Left colon (tissue), 2 donors: ENCODE data around the gene RAB3IL1. TPM values are rescaled to one million over a fixed set of nuclear protein-coding genes. Genes with fewer than 3 reads are reported as not detected.

ENCODE experiments used
- microRNA-seq, 2 donors: library from miRNA; unstranded; fragments of <30 nt; microRNA quantifications; one replicate each; pipeline versions ENCODE4 v1.1.0 to v1.2.0, GENCODE V29; 2020
- total RNA-seq, 2 donors: library from RNA; stranded (reverse); fragmentation: NEBNext Ultra II Directional; extraction: Animal tissue kit (Norgen Biotek cat#: 25700); gene quantifications; one replicate each; pipeline ENCODE4 v1.2.1, GENCODE V29; 2021
- donor health status: DM: no; HTN: no; CAD: no.
- donor health status: DM: yes; HTN: yes; CAD: no.

RAB3IL1 gene
- total RNA-seq, 2 donors from 2014 or later, result 3.1 to 7.0 TPM

Small RNA genes lying within 50 kb of the gene (microRNA-seq; reads per million reads assigned to microRNA genes)
- 0 to 2.7 reads per million in 2 donors for gene MIR6746

Other genes starting within 250 kb of the RAB3IL1 start
- gene DAGLA, start 237.2 kb downstream of the RAB3IL1 start, total RNA-seq, result 10 to 100 TPM; 10.7 to 12.2 TPM
- 10 to 100 TPM in 1 of 2 donors, 1 to 10 TPM in 1; 4.6 to 15.6 TPM for gene MYRF, start 164.9 kb downstream of the RAB3IL1 start, total RNA-seq
- 10 to 100 TPM; 87.3 to 91.8 TPM for gene TMEM258, start 125.0 kb downstream of the RAB3IL1 start, total RNA-seq
- 10 to 100 TPM in 1 of 2 donors, 1 to 10 TPM in 1; 7.7 to 13.3 TPM for gene FEN1, start 124.7 kb downstream of the RAB3IL1 start, total RNA-seq
- gene FADS1, start 100.6 kb downstream of the RAB3IL1 start, total RNA-seq, result 1 to 10 TPM; 3.2 to 5.1 TPM
- gene FADS2, start 89.3 kb downstream of the RAB3IL1 start, total RNA-seq, result 1 to 10 TPM; 3.1 to 5.6 TPM
- 10 to 100 TPM in 1 of 2 donors, 1 to 10 TPM in 1; 6.9 to 18.7 TPM for gene FADS3, start 26.0 kb downstream of the RAB3IL1 start, total RNA-seq
- 1 to 10 TPM in 1 of 2 donors, under 1 TPM in 1; 0.64 to 1.6 TPM for gene BEST1, start 32.8 kb upstream of the RAB3IL1 start, total RNA-seq
- 1,000 to 10,000 TPM; 4,322 to 5,591 TPM for gene FTH1, start 50.1 kb upstream of the RAB3IL1 start, total RNA-seq
- gene INCENP, start 206.4 kb upstream of the RAB3IL1 start, total RNA-seq, result 10 to 100 TPM; 23.1 to 29.3 TPM